Subcutaneous abdominal adipose tissue (tissue), 5 donors: ENCODE results near the gene CFAP58.

ENCODE experiments used
- H3K27ac ChIP-seq: one replicate; pipeline ENCODE4 v1.7.0; 2013; ENCODE audit warnings: low read depth, mild to moderate bottlenecking, inconsistent platforms, low read length, moderate library complexity
- H3K27me3 ChIP-seq, 5 donors: one replicate each; pipeline ENCODE4 v1.7.0; 2013; ENCODE audit warnings: low read length in 5 of 5, inconsistent platforms in 1 of 5; ENCODE audit not compliant: control insufficient read depth in 5 of 5, insufficient read depth in 4 of 5
- H3K36me3 ChIP-seq, 5 donors: one replicate each; pipeline ENCODE4 v1.7.0; 2013; ENCODE audit warnings: low read length in 5 of 5; ENCODE audit not compliant: control insufficient read depth in 5 of 5, insufficient read depth in 5 of 5
- H3K4me1 ChIP-seq, 5 donors: one replicate each; pipeline ENCODE4 v1.7.0; 2013; ENCODE audit warnings: low read length in 5 of 5, mild to moderate bottlenecking in 3 of 5, moderate library complexity in 1 of 5; ENCODE audit not compliant: control insufficient read depth in 5 of 5, insufficient read depth in 5 of 5
- H3K4me3 ChIP-seq, 5 donors: one replicate each; pipeline ENCODE4 v1.7.0; 2013; ENCODE audit warnings: low read length in 5 of 5, low read depth in 1 of 5
- H3K9ac ChIP-seq, 5 donors: one replicate each; pipeline ENCODE4 v1.7.0; 2013; ENCODE audit warnings: low read length in 5 of 5, mild to moderate bottlenecking in 4 of 5, moderate library complexity in 3 of 5
- H3K9me3 ChIP-seq, 5 donors: one replicate each; pipeline ENCODE4 v1.7.0; 2013; ENCODE audit warnings: low read length in 5 of 5; ENCODE audit not compliant: control insufficient read depth in 5 of 5
- donor health status: healthy.
- donor health status: healthy.
- donor health status: healthy.
- donor health status: healthy.
- donor health status: healthy.

The CFAP58 gene

GRCh38 chr10:104367904-104368303, 14.3 kb downstream of the CFAP58 start:
- Histone ChIP-seq H3K27ac (no peak overlapping the region), H3K4me1 (no peaks in the 10 kb centered on the region), H3K4me3 (no peak overlapping the region), H3K9me3 (peaks cover 2 to 14% (median 10%) of the 10 kb centered on the region in 5 donors), H3K36me3 (peaks cover 0 to 12% (median 0%) of the 10 kb centered on the region in 5 donors), H3K27me3 (no peaks in the 10 kb centered on the region), H3K9ac (no peak overlapping the region)

- Histone ChIP-seq H3K9ac (no peak overlapping the region), H3K27ac (no peak overlapping the region), H3K36me3 (peaks cover 0 to 12% (median 0%) of the 10 kb centered on the region in 5 donors), H3K4me3 (no peak overlapping the region), H3K4me1 (no peaks in the 10 kb centered on the region), H3K27me3 (no peaks in the 10 kb centered on the region), H3K9me3 (peaks cover 2 to 14% (median 10%) of the 10 kb centered on the region in 5 donors)
Observed at GRCh38 chr10:104368381-104368780, 14.7 kb downstream of the CFAP58 start.

GRCh38 chr10:104371753-104372152, 18.1 kb downstream of the CFAP58 start:
- Histone ChIP-seq H3K36me3 (peaks cover 0 to 12% (median 0%) of the 10 kb centered on the region in 5 donors), H3K4me3 (peak overlapping the region in 1 of 5 donors; percentile 22), H3K9ac (no peak overlapping the region), H3K4me1 (no peaks in the 10 kb centered on the region), H3K27me3 (no peaks in the 10 kb centered on the region), H3K9me3 (peaks cover 2 to 14% (median 10%) of the 10 kb centered on the region in 5 donors), H3K27ac (no peak overlapping the region)

GRCh38 chr10:104374591-104374990, 21.0 kb downstream of the CFAP58 start:
- H3K36me3 ChIP-seq, result peaks cover 0 to 8% (median 0%) of the 10 kb centered on the region in 5 donors

GRCh38 chr10:104376784-104377300, 23.2 kb downstream of the CFAP58 start:
- H3K9me3 ChIP-seq, result peaks cover 0 to 4% (median 0%) of the 10 kb centered on the region in 5 donors
- H3K27ac ChIP-seq, result no peak overlapping the region
- no peaks in the 10 kb centered on the region for H3K36me3 ChIP-seq
- no peak overlapping the region for H3K9ac ChIP-seq
- no peak overlapping the region for H3K4me3 ChIP-seq
- H3K4me1 ChIP-seq, result no peaks in the 10 kb centered on the region
- H3K27me3 ChIP-seq, result no peaks in the 10 kb centered on the region

More at GRCh38 chr10:104374591-104374990, 21.0 kb downstream of the CFAP58 start:
- Histone ChIP-seq H3K9ac (no peak overlapping the region), H3K27ac (no peak overlapping the region), H3K4me3 (no peak overlapping the region), H3K4me1 (no peaks in the 10 kb centered on the region), H3K27me3 (no peaks in the 10 kb centered on the region), H3K9me3 (peaks cover 2 to 14% (median 10%) of the 10 kb centered on the region in 5 donors)

- Histone ChIP-seq H3K27me3 (peaks cover 0 to 2% (median 0%) of the 10 kb centered on the region in 5 donors), H3K4me3 (no peak overlapping the region), H3K9me3 (no peaks in the 10 kb centered on the region), H3K4me1 (no peaks in the 10 kb centered on the region), H3K36me3 (no peaks in the 10 kb centered on the region), H3K9ac (no peak overlapping the region), H3K27ac (no peak overlapping the region)
Observed at GRCh38 chr10:104380336-104380735, 26.7 kb downstream of the CFAP58 start.

GRCh38 chr10:104387130-104387888, 33.7 kb downstream of the CFAP58 start:
- H3K4me3 ChIP-seq, result no peak overlapping the region
- H3K9ac ChIP-seq, result no peak overlapping the region
- H3K27me3 ChIP-seq, result peaks cover 0 to 2% (median 0%) of the 10 kb centered on the region in 5 donors
- H3K4me1 ChIP-seq, result no peaks in the 10 kb centered on the region
- no peaks in the 10 kb centered on the region for H3K9me3 ChIP-seq
- H3K36me3 ChIP-seq, result no peaks in the 10 kb centered on the region
- H3K27ac ChIP-seq, result no peak overlapping the region

GRCh38 chr10:104388830-104389229, 35.2 kb downstream of the CFAP58 start:
- no peaks in the 10 kb centered on the region for H3K9me3 ChIP-seq
- no peak overlapping the region for H3K27ac ChIP-seq
- H3K36me3 ChIP-seq, result no peaks in the 10 kb centered on the region
- no peaks in the 10 kb centered on the region for H3K4me1 ChIP-seq
- H3K27me3 ChIP-seq, result peaks cover 0 to 2% (median 0%) of the 10 kb centered on the region in 5 donors
- no peak overlapping the region for H3K4me3 ChIP-seq
- H3K9ac ChIP-seq, result no peak overlapping the region

- H3K9ac ChIP-seq, result no peak overlapping the region
- H3K27me3 ChIP-seq, result no peaks in the 10 kb centered on the region
- no peak overlapping the region for H3K27ac ChIP-seq
- H3K4me1 ChIP-seq, result no peaks in the 10 kb centered on the region
- no peak overlapping the region for H3K4me3 ChIP-seq
- H3K36me3 ChIP-seq, result no peaks in the 10 kb centered on the region
- no peaks in the 10 kb centered on the region for H3K9me3 ChIP-seq
Observed at GRCh38 chr10:104391150-104391968, 37.7 kb downstream of the CFAP58 start.

GRCh38 chr10:104391969-104392296, 38.3 kb downstream of the CFAP58 start:
- Histone ChIP-seq H3K9ac (no peak overlapping the region), H3K27me3 (no peaks in the 10 kb centered on the region), H3K27ac (no peak overlapping the region)

More at GRCh38 chr10:104391969-104392296, 38.3 kb downstream of the CFAP58 start:
- H3K4me3 ChIP-seq, result no peak overlapping the region
- H3K4me1 ChIP-seq, result no peaks in the 10 kb centered on the region
- H3K36me3 ChIP-seq, result no peaks in the 10 kb centered on the region
- H3K9me3 ChIP-seq, result no peaks in the 10 kb centered on the region
